Gastroesophageal sphincter (tissue), 4 donors: ENCODE data around the gene SASH1. TPM values are rescaled to one million over a fixed set of nuclear protein-coding genes. Genes with fewer than 3 reads are reported as not detected.
A peak's percentile ranks its signal among the peaks of the same experiment; 100 is the strongest.

Experiments used
- ATAC-seq: fragments of 150-250 bp; one replicate; pipeline ENCODE4 v1.9.1; 2016; ENCODE audit warnings: mild to moderate bottlenecking, moderate library complexity
- H3K27ac ChIP-seq, 4 donors: fragments of 200-600 bp; sonication (generic) in 3 of 4; 1 replicate in 3 of 4; 2 replicates in 1 of 4; pipeline ENCODE4 v1.5.1; 2016 to 2019
- H3K27me3 ChIP-seq: fragments of 200-600 bp; sonication (generic); one replicate; pipeline ENCODE4 v1.5.1; 2019
- H3K36me3 ChIP-seq, 2 donors: fragments of 200-600 bp; sonication (generic); one replicate each; pipeline ENCODE4 v1.5.1; 2019; ENCODE audit warnings: control low read depth in 1 of 2
- H3K4me1 ChIP-seq, 3 donors: fragments of 200-600 bp; sonication (generic); 1 replicate in 2 of 3; 2 replicates in 1 of 3; pipeline ENCODE4 v1.5.1; 2016 to 2019; ENCODE audit warnings: control low read depth in 2 of 3
- H3K4me3 ChIP-seq, 2 donors: fragments of 200-600 bp; sonication (generic); one replicate each; pipeline ENCODE4 v1.5.1; 2019; ENCODE audit warnings: mild to moderate bottlenecking in 1 of 2, moderate library complexity in 1 of 2
- H3K9me3 ChIP-seq, 3 donors: fragments of 200-600 bp; sonication (generic); one replicate each; pipeline ENCODE4 v1.5.1; 2017 to 2019; ENCODE audit warnings: control low read depth in 2 of 3
- EP300 ChIP-seq: sonication (generic); formaldehyde crosslinking; IDR thresholded peaks from one replicate; pipeline ENCODE4 v1.6.1; 2017; ENCODE audit warnings: antibody characterized with exemption, mild to moderate bottlenecking
- POLR2A ChIP-seq, 2 donors: fragments of 450-650 bp; IDR thresholded peaks; one replicate each; pipeline ENCODE4 v1.6.1; 2017; ENCODE audit warnings: antibody characterized with exemption in 2 of 2, mild to moderate bottlenecking in 2 of 2, moderate library complexity in 1 of 2
- POLR2AphosphoS5 ChIP-seq: sonication (generic); formaldehyde crosslinking; IDR thresholded peaks from one replicate; pipeline ENCODE4 v1.6.1; 2017; ENCODE audit warnings: antibody characterized with exemption
- WGBS, 2 donors: methylation state at CpG; one replicate each; pipeline ENCODE4 v1.1.5; 2018; ENCODE audit warnings: low coverage in 1 of 2; 5-methylcytosine and 5-hydroxymethylcytosine counted together
- total RNA-seq, 4 donors: library from RNA; depleted of rRNA; stranded (reverse); fragments of >200 nt; gene quantifications; one replicate each; pipeline ENCODE4 v1.1.0, GENCODE V29; 2016
- TF ChIP-seq, protein P1 (sequence below), 4 experiments: fragments of 200-600 bp in 2 of 4; fragments of 450-650 bp in 2 of 4; sonication (generic) in 1 of 4; IDR thresholded peaks; one replicate each; pipeline ENCODE4 v1.5.1; 2017 to 2019; ENCODE audit warnings: antibody characterized with exemption in 4 of 4, mild to moderate bottlenecking in 2 of 4, moderate library complexity in 2 of 4

The SASH1 gene
- total RNA-seq, 4 donors from 2014 or later: 48.9 to 78.9 (median 64.6) TPM

DNA sequence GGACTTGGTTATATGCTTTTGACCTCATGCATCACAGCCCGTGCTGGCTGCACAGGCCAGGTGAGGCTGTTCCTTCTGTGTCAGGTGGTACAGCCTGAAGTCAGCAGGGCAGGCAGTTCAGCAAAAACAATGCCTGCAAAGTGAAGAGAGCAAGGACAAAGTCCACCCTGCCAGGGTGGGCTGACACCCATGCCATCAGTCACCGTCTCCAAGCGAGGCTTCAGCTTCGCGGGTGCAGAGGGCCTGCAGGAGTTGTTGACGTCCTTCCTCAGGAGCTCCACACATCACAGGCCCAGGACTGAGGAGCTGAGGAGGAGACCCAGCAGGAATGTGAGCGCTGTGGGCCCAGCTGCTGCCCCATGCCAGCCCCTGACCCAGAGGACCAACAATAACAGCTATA is 111.3 kb downstream of the SASH1 start:
- H3K4me1 ChIP-seq: peaks cover 0 to 12% (median 0%) of the 10 kb centered on the region in 3 donors
- H3K27me3 ChIP-seq: no peaks in the 10 kb centered on the region
- TF ChIP-seq, protein P1, sequence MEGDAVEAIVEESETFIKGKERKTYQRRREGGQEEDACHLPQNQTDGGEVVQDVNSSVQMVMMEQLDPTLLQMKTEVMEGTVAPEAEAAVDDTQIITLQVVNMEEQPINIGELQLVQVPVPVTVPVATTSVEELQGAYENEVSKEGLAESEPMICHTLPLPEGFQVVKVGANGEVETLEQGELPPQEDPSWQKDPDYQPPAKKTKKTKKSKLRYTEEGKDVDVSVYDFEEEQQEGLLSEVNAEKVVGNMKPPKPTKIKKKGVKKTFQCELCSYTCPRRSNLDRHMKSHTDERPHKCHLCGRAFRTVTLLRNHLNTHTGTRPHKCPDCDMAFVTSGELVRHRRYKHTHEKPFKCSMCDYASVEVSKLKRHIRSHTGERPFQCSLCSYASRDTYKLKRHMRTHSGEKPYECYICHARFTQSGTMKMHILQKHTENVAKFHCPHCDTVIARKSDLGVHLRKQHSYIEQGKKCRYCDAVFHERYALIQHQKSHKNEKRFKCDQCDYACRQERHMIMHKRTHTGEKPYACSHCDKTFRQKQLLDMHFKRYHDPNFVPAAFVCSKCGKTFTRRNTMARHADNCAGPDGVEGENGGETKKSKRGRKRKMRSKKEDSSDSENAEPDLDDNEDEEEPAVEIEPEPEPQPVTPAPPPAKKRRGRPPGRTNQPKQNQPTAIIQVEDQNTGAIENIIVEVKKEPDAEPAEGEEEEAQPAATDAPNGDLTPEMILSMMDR (IDR thresholded peaks at IDR 0.05): no peak
- no peak for TF ChIP-seq POLR2AphosphoS5
- TF ChIP-seq POLR2A (IDR thresholded peaks at IDR 0.05): no peak
- no peak for TF ChIP-seq EP300
- ATAC-seq: no peak
- WGBS, 2 donors: 86 to 95% methylated on average over 3 to 4 of the region's 7 CpGs
- H3K36me3 ChIP-seq: peaks cover 0 to 6% of the 10 kb centered on the region in 2 donors
- H3K9me3 ChIP-seq: no peaks in the 10 kb centered on the region
- no peak overlapping the region for H3K4me3 ChIP-seq
- H3K27ac ChIP-seq: no peak overlapping the region

DNA sequence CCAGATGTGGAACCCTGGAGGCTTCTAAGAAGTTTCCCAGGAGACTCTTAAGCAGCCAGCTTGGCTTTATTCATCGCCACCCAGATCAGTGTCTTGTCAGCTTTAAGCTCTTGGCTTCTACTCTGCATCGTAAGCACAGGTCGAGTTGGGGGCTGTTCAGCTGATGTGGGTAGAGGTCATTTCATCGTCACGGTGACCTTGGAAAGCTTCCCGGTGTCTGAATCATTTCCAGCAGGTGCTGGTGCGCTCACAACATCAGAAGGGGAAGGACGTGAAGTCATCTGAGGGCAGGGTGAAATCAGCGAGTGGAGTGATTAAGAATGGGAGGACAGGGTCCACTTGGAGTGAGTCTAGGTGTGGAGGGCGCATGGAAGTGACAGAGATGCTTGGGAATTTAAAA is 112.6 kb downstream of the SASH1 start:
- no peak for ATAC-seq
- TF ChIP-seq POLR2AphosphoS5: no peak
- TF ChIP-seq POLR2A (IDR thresholded peaks at IDR 0.05): no peak
- TF ChIP-seq EP300: no peak
- TF ChIP-seq, protein P1 (IDR thresholded peaks at IDR 0.05): no peak
- Histone ChIP-seq H3K9me3 (no peaks in the 10 kb centered on the region), H3K4me1 (peaks cover 0 to 12% (median 0%) of the 10 kb centered on the region in 3 donors), H3K36me3 (peaks cover 0 to 6% of the 10 kb centered on the region in 2 donors), H3K4me3 (no peak overlapping the region), H3K27me3 (no peaks in the 10 kb centered on the region), H3K27ac (no peak overlapping the region)
- 43 to 58% methylated on average over 6 to 7 of the region's 10 CpGs for WGBS, 2 donors

DNA sequence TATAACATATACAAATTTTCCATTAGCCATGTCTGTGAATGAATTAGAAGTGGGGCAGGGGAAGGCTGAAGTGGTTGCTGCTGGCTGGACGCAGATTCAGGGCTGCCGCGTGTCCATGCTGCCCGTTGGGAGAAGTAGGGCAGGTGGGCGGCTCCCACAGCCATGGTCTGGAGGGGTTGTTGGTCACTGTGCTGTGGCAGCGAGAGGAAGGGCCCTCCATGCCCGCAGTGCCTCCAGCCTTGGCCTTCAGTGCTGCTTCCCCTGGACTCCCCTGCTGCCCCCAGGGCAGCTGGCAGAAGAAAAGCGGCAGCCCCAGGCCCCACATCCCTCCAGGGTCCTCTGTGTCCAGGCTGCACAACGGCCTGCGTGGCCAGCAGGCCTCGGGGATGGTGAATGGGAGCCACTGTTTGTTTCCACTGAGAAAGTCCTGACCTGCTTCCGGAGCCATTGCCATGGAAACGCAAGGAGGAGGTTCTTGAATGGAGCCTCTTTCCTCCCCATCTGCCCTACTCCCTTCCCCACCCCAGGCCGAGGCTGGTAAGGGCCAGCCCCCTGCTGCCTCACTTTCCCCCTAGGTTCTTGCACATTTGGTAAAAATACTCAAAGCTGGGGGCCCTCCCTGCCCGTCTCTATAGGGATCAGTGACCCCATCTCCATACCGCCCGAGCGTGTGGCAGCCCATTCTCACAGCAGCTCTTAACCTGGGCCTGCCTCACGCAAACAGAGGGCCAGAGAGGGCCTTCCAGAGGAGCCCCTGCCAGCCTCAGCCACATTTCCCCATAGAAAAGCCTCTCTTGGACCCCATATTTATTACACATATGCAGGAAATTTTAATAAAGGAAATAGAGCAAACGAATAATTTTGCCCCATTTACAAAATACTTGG is 113.3 kb downstream of the SASH1 start:
- H3K27ac ChIP-seq: peak overlapping the region in 1 of 4 donors; percentile 34
- ATAC-seq: no peak
- WGBS, 2 donors: 80 to 83% methylated on average over 2 to 12 of the region's 20 CpGs
- H3K36me3 ChIP-seq: peaks cover 0 to 6% of the 10 kb centered on the region in 2 donors
- H3K9me3 ChIP-seq: no peaks in the 10 kb centered on the region
- no peaks in the 10 kb centered on the region for H3K27me3 ChIP-seq
- peaks cover 0 to 12% (median 0%) of the 10 kb centered on the region in 3 donors for H3K4me1 ChIP-seq
- TF ChIP-seq POLR2AphosphoS5 (no peak), POLR2A (IDR thresholded peaks at IDR 0.05) (no peak), EP300 (no peak)
- TF ChIP-seq, protein P1 (IDR thresholded peaks at IDR 0.05): no peak
- H3K4me3 ChIP-seq: no peak overlapping the region

DNA sequence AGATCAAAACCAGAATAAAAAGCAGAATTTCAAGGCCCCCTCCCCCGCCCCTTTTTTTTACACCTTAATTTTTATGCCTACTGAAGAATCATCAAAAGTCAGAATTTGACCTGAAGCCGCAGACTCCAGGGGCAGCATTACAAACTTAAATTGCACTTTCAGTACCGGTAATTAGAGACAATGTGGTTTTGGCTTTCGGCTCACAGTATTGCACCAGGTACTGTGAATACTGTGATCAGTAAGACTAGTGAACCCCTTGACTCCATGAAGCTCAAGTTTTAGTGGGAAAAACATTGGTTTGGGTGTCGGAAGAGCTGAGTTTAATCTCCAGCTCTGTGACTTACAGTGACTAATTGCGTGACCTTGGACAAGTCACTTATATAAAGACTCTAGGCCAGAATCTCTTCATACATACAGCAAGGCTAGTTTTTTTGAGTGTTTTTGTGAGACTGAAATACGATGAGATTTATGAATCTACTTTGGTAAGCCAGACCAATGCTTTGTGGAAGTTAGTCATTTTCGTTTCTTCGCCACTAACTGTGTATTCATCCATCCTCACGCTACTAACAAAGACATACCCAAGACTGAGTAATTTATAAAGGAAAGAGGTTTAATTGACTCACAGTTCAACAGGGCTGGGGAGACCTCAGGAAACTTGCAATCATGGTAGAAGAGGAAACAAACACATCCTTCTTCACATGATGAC is 114.7 kb downstream of the SASH1 start:
- TF ChIP-seq POLR2AphosphoS5 (no peak), EP300 (no peak), POLR2A (IDR thresholded peaks at IDR 0.05) (no peak)
- TF ChIP-seq, protein P1 (IDR thresholded peaks at IDR 0.05): no peak
- ATAC-seq: no peak
- 90 to 91% methylated on average over 10 of the region's 10 CpGs for WGBS, 2 donors
- peaks cover 0 to 6% of the 10 kb centered on the region in 2 donors for H3K36me3 ChIP-seq
- no peaks in the 10 kb centered on the region for H3K27me3 ChIP-seq
- H3K9me3 ChIP-seq: no peaks in the 10 kb centered on the region
- no peak overlapping the region for H3K27ac ChIP-seq
- peaks cover 0 to 25% (median 2%) of the 10 kb centered on the region in 3 donors for H3K4me1 ChIP-seq
- H3K4me3 ChIP-seq: no peak overlapping the region
